ENCODE measurements around the gene LRRC73.

DNA sequence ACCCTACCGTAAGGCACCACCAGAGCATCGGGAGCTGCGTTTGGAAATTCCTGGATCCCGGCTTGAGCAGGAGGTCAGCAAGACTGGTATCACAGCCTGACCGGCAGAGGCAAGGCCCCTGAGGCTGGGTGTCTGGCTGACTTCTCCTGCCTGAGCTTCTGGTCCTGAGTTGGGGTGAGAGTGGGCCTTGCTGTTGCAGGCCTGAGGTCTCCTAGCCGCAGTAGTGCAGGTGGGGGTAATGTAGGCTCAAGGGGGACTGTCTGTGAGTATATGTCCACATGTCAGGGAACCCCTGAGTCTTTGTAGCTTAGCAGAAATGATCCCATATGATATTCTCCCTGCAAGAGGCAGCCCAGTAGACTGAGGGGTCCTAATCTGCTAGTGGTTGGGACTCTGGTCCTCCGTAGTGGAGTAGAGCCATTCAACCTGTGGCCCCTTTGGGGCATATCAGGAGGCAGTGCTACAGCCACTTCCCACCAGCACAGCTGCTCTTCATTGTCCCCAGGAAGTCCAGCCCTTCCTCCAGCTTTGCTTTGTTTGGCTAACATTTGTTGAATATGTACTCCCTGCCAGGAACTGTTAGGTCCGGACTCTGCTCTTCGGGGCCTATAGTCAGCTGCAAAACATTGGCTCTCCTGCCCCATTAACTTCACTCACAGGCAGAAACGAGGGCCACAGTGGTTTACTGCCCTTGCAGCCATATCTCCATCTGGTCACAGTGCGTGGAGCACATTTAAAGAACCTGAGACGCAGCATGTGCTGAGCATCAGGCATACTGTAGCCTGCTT is 10.9 kb downstream of the LRRC73 start:
- TF ChIP-seq, protein P1, sequence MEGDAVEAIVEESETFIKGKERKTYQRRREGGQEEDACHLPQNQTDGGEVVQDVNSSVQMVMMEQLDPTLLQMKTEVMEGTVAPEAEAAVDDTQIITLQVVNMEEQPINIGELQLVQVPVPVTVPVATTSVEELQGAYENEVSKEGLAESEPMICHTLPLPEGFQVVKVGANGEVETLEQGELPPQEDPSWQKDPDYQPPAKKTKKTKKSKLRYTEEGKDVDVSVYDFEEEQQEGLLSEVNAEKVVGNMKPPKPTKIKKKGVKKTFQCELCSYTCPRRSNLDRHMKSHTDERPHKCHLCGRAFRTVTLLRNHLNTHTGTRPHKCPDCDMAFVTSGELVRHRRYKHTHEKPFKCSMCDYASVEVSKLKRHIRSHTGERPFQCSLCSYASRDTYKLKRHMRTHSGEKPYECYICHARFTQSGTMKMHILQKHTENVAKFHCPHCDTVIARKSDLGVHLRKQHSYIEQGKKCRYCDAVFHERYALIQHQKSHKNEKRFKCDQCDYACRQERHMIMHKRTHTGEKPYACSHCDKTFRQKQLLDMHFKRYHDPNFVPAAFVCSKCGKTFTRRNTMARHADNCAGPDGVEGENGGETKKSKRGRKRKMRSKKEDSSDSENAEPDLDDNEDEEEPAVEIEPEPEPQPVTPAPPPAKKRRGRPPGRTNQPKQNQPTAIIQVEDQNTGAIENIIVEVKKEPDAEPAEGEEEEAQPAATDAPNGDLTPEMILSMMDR (IDR thresholded peaks at IDR 0.05): no peak
- TF ChIP-seq POLR2AphosphoS5 (IDR thresholded peaks at IDR 0.05) (no peak), POLR2A (IDR thresholded peaks at IDR 0.05) (no peak)

Data from breast epithelium (tissue), 3 donors.